Skin of body (tissue), 2 donors: ENCODE measurements around the gene SLC9A3. TPM values are rescaled to one million over a fixed set of nuclear protein-coding genes. Genes with fewer than 3 reads are reported as not detected.

Experiments
- DNase-seq: peaks from one replicate; lab custom pipeline; 2025; lab: John Stamatoyannopoulos, UW
- total RNA-seq: library from RNA; depleted of rRNA; stranded (reverse); fragments of >200 nt; gene quantifications from one replicate; pipeline ENCODE4 v1.2.3, GENCODE V29; 2014

The SLC9A3 gene
- total RNA-seq, 1 donor from 2014 or later = 1.5 TPM

DNA sequence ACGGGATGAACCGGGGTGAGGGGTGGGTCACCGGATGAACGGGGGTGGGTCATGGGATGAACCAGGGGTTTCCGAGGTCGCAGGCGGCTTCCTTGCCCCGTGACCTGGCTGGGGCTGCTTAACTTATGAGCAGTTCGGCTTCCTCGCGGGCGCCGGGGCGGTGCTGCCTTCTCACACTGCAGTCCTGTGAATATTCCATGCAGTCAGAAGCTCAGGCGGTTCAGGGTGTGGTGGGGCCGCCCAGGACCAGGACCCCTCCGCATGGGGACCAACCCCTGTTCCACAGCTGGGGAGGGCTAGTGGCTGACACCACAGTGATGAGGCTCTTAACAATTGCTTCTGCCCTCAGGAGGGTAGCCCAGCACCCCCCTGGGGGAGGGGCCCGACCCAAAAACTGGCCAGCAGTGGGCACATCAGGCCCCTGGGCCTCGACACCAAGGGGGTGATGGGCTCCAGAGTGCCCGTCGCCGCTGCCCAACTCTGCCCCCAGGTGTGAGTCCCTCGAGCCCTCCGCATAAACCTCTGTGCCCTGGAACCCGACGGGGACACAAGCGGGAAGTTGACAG is 30.9 kb upstream of the SLC9A3 start:
- DNase-seq = no peak

- no peak for DNase-seq
Observed at GRCh38 chr5:554284-554988, 30.2 kb upstream of the SLC9A3 start.

- DNase-seq = no peak
Observed at GRCh38 chr5:553874-554273, 29.6 kb upstream of the SLC9A3 start.

- DNase-seq = no peak
Observed at GRCh38 chr5:551406-551805, 27.2 kb upstream of the SLC9A3 start.

- no peak for DNase-seq
Observed at GRCh38 chr5:549229-549628, 25.0 kb upstream of the SLC9A3 start.

DNA sequence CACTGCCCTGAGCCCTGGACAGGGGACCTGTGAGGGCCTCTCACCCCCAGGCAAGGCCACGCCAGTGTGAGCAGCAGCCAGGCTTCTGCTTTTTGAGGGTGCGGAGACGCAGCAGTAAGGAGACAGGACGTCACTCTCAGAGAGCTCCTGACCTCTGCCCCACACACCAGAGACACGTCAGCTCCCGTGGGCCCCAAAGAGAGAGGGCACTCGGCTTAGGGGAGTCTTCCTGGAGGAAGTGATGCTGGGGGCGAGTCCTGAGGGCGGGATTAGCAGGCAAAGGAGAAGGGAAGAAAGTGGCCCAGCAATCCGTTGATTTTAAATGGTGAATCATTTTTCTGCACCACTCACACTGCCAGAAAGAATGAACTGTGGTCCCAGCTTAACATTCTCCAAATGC is 24.0 kb upstream of the SLC9A3 start:
- DNase-seq = no peak

GRCh38 chr5:547086-547924 is 23.1 kb upstream of the SLC9A3 start:
- no peak for DNase-seq

DNA sequence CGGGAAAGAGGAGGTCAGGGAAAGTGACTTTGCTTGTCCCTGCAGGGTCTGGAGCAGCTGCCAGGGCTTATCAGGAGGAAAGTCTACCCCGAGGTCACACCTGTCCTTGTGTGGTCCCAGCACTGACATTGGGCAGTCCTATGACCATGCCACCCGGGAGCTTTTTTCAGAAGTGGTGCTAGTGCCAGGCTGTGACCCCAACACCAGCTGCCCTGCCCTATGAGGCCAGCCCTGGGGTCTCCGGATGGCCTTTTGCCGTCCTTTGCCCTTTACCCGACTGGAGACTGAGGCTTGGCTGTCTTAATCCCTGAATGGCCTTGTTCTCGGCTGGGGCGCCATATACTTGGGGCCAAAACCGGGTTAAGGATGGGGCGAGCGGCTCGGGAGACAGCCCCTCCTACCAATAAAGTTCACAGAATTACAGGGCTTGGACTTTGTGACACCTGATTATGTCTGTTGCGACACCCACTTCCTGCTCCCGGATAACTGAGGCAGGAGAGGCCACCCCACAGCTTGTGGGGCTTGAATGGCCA is 22.2 kb upstream of the SLC9A3 start:
- no peak for DNase-seq

DNA sequence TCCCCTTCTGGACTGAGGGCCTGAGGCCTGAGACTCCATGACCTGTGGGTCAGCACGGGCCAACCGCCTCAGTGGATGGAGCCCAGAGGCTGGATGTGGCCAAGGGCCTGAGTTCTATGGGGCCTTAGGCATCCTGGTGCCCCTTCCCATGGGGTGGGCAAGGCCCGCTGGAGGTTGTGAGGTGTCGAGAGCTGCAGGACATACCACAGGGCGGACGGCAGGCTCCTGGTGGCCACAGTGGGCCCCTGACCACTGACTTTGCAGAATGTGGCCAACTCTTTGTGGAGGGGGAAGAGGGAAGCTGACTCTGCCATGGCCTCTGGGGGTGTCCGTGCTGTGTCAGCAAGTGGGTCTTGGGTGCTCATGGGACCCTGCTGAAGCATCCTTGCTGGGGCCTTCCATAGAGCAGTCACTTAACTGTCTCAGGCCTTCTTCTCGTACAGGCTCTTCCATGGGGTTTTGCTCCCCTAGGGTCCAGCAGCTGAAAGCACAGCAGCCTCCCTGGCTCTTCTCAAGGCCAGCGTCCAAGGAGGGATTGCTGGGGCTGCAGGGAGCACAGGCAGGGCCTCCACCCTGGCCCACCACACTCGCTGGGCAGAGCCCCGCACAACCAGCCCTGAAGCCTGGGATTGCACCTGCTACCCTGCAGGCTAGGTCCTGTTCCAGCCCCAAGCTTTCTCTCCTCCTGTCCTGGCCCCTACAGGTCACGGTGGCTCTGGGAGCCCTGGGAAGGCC is 21.6 kb upstream of the SLC9A3 start:
- DNase-seq = no peak

DNA sequence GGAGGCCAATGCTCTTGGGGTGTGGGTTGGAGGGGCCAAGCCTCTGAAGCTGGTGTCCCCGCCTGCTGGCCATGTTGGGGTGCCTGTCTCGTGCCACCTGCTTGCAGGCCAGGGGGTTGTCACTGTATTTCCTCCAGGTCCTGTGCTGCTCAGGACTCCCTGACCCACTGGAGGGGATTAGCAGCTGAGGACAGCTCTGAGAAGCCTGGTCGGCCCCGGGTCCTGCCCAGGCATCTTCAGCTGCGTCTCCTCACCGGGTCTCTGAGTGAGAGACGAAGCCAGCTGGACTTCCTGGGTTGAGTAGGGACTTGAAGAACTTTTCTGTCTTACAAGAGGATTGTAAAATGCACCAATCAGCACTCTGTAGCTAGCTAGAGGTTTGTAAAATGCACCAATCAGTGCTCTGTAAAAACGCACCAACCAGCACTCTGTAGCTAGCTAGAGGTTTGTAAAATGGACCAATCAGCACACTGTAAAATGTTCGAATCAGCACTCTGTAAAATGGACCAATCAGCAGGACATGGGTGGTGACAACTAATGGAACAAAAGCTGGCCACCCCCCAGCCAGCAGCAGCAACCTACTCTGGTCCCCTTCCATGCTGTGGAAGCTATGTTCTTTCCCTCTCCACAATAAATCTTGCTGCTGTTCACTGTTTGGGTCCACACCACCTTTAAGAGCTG is 20.6 kb upstream of the SLC9A3 start:
- no peak for DNase-seq

DNA sequence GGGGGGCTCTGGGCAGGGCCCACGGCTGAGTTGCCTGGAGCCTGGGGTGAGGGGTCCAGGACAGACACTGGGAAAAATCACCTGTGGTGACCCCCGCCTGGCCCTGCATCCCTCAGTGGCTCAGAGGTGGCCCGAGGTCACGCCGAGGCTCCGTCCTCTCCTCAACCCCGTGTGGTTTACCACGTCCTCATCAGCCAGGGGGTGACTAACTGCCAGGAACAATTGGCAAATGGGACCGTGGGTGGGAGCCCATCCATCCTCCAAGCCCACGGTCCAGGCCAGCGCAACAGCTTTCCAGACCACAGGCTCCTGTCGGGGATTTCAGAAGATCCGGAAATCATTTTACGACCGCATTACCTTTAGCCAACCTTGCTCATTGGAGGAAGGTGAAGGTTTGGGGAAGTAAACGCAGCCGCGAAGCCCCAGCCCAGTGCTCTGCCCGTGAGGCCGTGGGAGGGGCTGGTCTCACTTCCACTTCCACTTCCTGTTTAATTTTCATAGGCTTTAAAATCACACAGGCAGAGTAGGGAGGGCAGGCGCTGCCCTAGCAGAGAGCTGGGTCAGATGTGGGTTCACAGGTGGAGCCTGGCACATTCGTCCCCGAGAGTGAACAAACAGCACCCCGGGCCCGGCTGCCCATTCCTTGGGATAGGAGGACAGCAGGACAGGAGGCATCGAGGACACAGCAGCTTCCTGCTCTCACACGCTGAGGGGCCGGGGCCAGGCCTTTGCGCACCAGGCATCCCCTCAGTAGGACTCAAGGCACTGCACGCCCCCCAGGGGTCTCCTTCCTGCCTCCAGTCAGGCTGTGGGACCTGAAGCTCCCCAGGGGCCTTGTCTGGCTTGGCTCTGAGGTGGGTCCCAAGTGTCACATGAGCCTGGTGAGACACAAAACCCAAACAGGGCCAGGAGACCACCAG is 19.8 kb upstream of the SLC9A3 start:
- no peak for DNase-seq

DNA sequence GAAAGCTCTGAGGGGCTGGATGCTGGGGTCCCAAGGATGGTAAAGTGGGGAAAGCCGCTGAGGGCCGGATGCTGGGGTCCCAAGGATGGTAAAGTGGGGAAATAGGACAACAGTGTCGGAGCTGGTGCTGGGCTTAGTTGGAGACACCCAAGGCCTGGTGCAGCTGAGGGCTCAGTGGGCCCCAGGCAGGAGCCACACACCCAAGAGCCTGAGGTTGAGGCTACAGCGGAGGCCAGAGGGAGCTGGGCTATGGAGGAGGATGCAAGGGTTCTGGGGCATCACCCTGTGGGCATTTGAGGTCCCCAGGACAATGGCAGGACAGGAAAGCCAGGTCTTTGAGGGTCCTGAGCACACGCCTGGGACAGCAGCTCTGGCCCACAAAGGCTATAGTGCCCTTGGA is 19.1 kb upstream of the SLC9A3 start:
- no peak for DNase-seq

DNA sequence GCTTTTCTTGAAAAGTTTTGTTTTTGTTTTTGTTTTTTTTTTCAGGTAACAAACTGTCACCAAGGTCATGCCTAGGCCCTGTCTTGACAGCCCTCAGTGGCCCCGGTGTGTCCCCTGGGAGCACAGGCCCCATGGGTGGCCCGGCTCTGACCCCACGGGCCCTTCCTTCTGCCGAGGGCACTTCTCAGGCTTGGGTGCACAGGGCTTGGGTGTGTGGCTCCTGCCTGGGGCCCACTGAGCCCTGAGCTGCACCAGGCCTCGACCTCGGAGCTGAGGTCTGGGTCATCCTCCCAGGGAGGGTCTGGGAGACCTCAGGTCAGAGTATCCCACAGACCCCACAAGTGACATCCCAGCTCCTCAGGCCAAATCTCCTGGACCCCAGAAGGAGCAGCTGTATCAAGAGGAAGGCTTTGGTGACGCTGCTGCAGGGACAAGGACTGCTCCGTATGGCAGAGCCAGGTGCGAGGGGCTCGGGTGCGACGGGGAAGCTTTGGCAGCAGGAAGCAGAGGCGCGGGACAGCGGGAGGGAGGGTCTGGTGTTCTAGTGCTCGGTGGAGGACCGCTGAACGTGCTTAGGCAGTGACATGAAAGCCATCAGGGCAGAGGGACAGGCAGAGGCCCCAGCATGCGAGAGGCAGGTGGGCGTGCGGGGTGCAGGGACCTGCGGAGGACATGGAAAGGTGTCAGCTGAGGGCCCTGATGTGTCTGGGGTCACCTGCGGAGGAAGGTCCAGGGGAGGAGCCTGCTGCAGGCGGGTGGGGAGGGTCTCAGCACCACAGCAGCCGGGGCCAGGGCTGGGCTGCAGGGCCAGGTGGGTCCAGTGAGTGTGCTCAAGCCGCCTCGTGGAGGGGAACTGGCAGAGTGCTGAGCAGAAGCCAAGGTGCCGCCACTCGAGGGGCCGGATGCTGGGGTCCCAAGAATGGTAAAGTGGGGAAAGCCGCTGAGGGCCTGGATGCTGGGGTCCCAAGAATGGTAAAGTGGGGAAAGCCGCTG is 18.4 kb upstream of the SLC9A3 start:
- DNase-seq = no peak

- DNase-seq = no peak
Observed at GRCh38 chr5:541539-542318, 17.5 kb upstream of the SLC9A3 start.

DNA sequence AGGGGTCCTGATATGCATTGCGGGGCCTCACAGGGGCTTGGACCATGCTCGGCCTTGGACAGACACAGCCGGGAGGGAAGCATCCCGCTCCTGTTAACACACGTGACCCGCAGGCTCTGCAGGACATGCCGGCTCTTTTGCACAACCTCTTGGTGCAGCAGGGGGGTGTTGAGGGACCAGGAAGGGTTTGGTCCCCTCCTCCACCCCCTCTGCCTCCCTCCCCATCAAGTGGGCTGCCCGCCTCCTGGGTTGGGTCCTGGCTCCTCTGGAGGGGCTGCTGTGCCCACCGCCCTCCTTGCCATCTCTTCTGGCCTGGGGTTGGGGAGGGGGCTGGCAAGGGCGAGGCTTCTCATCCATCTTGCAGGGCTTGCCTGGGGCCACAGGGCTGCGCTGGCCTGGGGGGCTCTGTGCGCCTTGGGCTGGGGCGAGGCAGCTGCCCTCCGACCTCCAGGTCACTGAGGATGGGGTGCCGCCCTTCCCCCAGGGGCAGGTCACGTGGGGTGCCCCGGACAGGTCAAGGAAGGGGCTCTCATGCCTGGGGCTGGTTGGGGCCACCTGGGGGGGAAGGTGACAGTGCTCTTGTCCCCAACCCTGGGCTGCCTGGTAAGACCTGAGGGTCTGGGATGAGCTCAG is 16.8 kb upstream of the SLC9A3 start:
- DNase-seq = no peak

DNA sequence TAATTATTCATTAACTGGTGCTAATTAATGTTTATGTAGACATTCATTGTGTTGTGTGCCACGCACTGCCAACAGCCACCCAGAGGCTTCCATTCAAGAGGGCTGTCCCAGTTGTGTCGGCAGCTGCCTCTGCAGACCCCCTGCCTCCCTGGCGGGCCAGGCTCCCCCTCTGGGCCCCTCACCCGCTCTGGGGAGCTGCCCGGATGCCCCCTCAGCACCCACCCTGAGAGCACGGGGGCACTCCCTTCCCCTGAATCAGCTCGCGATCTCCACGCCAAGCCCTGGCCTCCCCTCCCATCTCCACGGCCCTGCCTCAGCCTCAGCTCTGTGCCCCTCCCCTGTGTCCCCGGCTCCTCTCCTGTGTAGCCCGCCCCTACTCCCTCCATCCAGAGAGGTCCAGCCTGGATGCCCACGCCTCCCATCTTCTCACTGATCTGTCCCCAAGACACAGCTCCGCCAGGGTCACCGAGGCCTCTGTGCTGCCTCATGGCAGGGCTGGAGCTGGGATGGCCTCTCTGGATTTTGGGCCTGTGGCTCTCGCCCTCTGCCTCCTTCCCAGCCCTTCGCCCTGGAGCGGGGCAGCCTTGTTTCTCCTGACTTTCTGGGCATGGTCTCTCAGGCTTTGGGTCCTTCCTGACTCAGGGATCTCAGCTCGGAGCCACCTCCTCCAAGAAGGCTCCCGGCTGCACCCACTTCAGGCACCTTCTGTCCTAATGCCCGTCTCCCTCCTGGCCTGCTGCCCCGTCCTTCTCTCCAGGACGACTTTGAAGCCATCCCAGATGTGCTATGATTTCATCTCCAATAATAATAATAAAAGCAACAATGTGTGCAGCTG is 16.0 kb upstream of the SLC9A3 start:
- DNase-seq = no peak
